Activated CD8-positive, alpha-beta memory T cell treated with anti-CD3 and anti-CD28 coated beads for 1 hour (primary cell): Measurements from ENCODE around the gene TCP11L2.

Source experiments
- DNase-seq, 2 donors: peaks; one replicate each; pipeline ENCODE4 v3.0.0-alpha.2; 2020; ENCODE audit warnings: low read depth in 1 of 2; ENCODE audit errors: extremely low read depth in 1 of 2

The TCP11L2 gene

DNA sequence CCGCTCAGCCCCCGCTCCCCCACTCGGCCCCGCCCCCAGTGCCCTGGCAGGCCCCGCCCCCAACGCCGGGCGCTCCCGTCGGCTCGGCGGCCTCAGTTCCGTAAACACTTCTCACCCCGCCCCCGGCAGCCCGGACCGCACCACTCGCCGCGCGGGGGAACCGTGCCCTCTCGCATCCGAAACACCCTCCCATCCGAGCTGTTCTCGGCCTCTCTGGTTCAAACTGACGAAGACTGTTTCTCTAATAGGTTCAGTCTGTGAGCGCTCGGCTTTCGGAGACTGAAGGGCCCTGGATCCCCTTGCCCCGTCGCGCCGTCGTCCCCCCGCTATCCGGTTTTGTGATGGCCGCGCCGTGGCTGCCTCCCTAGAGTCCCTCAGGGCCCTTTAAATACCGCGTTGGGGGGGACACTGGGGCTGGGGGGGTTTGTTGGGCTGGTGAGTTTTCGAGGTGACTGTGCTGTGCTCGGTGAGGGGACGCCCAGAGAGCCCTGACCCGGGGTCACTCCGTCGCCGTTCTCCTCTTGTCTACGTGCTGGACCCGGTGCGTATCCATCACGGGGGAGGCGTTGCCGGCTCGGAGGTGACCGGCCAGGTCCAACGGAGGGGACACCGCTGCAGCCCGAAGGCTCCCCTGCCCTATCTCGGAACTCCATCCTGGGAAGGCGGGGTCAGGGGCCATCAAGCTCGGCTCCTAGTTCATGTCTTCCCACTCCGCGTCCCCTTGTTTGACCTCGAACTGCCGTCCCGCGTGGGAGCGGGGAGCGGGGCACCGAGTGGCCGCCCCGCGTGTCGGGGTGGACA lies at the start of gene TCP11L2:
Gene TCP11L2, plus strand, starts transcription at position 333 of the 801 bp plus-strand sequence. CDS start 8,343 bp downstream, outside the sequence.
- DNase-seq: peak; percentile 73 to 93

GRCh38 chr12:106254724-106255123 lies 47.8 kb upstream of the TCP11L2 start:
- DNase-seq: no peak

- no peak for DNase-seq
These were observed 47.0 kb upstream of the TCP11L2 start for GRCh38 chr12:106255493-106255892.

DNA sequence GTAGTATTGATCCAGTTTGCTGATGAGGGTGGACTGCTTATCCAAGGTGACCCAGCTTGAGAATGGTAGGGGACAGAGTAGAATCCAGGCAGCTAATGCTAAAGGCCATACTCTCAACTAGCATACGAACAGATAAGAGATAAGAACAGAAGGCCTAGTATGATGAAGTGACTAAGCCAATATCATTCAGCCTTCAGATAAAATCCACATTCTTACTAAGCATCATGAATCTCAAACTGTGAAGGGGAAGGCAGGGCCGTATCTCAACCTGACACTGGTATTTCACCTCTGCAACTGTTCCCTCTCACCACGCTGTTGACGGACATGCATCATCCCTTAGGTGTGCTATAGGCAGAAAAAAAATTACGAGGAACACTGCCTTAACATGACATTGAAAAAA lies 46.6 kb upstream of the TCP11L2 start:
- no peak for DNase-seq

DNA sequence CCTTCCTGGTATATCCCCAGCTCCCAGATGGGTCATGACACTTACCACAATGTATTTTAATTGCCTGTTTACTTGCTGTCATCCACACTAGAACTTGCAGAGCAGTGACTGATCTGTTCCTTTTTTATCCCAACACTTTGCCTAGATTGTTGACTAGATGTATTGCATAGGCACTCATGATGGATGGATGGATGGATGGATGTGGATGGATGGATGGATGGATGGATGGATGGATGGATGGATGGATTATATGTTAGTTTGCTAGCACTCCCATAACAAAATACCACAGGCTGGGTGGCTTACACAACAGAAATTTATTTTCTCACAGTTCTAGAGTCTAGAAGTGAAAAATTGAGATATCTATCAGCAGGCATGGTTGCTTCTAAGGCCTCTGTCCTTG lies 46.0 kb upstream of the TCP11L2 start:
- no peak for DNase-seq

- no peak for DNase-seq
These were observed 44.3 kb upstream of the TCP11L2 start for GRCh38 chr12:106258226-106258625.

- no peak for DNase-seq
These were observed 43.6 kb upstream of the TCP11L2 start for GRCh38 chr12:106258935-106259334.

- DNase-seq: no peak
These were observed 37.4 kb upstream of the TCP11L2 start for GRCh38 chr12:106265116-106265515.

DNA sequence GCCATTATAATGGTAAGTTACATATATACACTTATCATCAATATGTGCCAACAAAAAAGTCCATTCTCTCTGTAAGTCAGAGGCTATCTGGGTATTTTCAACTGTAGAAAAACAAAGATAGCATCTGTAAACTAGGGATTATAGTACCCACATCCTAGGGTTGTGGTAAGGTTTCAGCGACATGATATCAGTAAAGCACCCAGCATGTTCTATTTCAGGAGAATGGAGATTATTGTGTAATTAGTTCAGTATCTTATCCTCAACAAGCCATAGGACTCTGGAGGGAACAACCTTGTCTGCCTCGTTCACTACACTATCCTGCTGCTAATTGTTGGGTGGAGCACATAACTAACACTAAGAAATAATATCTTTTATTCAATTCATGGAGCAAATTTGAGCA lies 35.0 kb upstream of the TCP11L2 start:
- no peak for DNase-seq

DNA sequence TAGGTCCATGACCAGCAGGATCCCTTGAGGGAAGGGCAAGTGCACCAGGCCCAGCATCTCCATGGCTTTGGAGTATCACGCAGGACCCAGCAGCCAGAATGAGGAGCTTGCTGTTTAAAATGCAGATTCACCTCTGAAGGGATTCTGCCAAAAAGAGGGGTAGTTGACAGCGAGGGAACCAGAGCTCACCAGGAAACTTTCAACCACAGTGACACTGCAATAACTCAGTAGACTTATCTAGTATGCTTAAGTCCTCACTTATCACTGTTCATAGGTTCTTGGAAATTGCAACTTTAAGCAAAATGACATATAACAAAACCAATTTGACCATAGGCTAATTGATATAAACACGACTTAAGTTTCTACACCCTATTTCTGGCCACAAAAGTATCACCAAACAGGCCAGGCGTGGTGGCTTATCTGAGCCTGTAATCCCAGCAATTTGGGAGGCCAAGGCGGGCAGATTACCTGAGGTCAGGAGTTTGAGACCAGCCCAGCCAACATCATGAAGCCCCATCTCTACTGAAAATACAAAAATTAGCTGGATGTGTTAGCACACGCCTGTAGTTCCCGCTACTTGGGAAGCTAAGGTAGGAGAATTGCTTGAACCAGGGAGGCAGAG lies 33.3 kb upstream of the TCP11L2 start:
- no peak for DNase-seq

- no peak for DNase-seq
These were observed 30.7 kb upstream of the TCP11L2 start for GRCh38 chr12:106271575-106272505.

DNA sequence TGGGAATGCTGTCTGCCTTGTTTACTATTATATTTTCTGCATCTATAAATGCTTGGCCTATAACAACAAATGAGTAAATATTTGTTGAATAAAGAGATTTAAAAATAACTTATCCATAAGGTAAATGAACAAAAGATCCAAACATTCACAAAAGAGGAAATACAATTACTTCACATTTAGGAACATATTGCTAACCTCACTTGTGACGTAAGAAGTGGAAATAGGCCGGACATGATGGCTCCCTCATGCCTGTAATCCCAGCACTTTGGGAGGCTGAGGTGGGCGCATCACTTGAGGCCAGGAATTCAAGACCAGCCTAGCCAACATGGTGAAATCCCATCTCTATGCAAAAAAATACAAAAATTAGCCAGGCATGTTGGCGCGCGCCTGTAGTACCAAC lies 29.0 kb upstream of the TCP11L2 start:
- DNase-seq: no peak

DNA sequence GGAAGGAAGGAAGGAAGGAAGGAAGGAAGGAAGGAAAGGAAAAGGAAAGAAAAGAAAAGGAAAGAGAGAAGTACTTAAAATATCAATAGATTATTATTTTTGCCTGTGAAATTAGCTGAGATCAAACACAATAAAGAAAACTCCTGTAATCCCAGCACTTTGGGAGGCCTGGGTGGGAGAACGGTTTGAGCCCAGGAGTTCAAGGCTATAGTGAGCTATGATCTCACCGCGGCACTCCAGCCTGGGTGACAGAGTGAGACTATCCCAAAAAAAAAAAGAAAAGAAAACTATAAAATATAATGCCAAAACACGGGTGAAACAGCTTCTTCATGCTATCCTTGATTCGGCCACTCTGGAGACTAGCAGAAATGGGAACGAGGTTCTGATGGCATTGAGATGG lies 28.5 kb upstream of the TCP11L2 start:
- DNase-seq: no peak

GRCh38 chr12:106274575-106275121 lies 27.9 kb upstream of the TCP11L2 start:
- DNase-seq: no peak

GRCh38 chr12:106275458-106275857 lies 27.1 kb upstream of the TCP11L2 start:
- no peak for DNase-seq

DNA sequence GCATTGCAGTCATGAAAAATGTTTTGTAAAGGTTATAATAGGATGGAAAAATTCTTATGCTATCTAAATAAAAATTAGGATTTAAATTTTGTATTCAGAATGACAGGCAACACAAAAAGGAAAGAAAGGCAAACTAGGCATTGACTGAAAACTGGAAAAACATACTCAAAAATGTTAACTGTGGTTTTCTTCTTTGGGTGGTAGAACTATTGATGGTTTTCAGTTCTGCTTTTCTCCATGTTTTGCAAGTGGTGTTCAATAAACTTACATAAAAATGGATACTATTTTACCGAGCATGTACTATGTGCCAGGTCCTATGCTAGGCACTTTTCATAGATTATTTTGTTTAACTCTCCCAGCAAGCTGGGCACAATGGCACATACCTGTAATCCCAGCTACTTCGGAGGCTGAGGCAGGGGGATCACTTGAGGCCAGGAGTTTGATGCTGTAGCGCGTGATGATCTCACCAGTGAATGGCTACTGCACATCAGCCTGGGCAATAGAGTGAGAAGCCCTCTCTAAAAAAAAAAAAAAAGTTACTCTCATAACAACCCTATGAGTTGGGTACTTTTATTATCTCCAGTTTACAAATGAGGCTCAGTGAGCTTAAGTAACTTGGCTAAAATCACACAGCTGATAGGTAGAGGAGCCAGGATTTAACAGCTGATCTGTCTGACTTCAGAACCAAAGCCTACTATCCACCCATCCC lies 26.3 kb upstream of the TCP11L2 start:
- no peak for DNase-seq

DNA sequence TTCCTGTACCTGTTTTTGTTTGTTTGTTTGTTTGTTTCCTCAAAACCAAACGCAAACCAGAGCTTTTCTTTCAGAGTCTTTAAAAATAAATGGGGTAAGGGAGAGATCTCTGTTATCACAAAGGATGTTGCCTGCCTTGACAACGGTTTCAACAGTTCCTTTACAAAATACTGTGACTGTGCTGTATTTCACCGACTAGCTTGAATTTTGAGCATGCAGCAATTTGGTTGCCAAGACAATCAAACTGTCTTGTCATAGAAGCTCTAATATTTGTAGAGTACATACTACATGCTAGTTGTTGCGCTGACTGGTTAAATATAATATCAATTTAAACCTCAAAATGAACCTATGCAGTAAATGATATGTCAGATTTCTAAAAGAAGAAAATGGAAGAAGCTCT lies 22.4 kb upstream of the TCP11L2 start:
- no peak for DNase-seq

DNA sequence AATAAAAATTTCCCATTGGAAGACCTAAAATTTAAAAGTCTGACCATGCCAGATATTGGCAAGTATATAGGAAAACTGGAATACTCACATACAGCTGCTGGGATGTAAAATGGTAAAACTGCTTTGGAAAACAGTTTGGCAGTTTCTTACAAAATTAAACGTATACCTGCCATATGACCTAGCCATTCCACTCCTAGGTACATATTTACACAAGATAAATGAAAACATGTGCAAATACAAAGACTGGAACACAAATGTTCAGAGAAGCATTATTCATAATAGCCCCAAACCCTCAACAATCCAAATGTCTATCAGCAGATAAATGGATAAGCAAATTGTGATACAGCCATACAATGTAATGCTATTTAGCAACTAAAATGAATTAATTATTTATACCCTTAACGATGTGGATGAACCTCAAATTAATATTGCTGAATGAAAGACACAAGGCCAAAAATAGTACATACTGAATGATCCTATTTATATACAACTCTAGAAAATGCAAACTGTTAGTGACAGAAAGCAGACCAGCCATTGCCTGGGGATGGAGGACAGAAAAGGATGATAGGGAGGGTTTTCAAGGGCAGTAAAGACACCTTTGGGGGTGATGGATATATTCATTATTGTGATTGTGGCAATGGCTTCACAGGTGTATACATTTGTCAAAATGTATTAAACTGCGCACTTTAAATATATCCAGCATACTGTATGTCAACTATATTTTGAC lies 21.3 kb upstream of the TCP11L2 start:
- no peak for DNase-seq

DNA sequence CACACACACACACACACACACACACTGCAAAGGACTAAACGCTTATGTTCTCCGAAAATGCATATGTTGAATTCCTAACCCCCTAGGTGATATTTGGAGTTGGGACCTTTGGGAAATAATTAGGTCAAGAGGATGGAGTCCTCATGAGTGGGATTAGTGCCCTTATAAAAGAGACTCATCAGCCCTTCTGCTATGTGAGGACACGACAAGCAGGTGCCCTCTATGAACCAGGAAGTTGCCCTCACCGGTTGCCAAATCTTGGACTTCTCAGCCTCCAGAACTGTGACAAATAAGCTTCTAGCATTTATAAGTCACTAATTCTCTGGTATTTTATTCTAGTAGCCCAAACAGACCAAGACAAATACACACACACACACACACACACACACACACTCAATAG lies 20.7 kb upstream of the TCP11L2 start:
- no peak for DNase-seq
